HG02938 (cell line): ENCODE data around the gene RALGDS.
A peak's percentile ranks its signal among the peaks of the same experiment; 100 is the strongest.

ENCODE experiments used
- ATAC-seq: cut with Tn5 transposase; IDR thresholded peaks from one replicate; pipeline ENCODE4 v1.9.1; 2021; ENCODE audit warnings: mild to moderate bottlenecking, moderate library complexity; ENCODE audit not compliant: unreplicated experiment

Gene RALGDS

DNA sequence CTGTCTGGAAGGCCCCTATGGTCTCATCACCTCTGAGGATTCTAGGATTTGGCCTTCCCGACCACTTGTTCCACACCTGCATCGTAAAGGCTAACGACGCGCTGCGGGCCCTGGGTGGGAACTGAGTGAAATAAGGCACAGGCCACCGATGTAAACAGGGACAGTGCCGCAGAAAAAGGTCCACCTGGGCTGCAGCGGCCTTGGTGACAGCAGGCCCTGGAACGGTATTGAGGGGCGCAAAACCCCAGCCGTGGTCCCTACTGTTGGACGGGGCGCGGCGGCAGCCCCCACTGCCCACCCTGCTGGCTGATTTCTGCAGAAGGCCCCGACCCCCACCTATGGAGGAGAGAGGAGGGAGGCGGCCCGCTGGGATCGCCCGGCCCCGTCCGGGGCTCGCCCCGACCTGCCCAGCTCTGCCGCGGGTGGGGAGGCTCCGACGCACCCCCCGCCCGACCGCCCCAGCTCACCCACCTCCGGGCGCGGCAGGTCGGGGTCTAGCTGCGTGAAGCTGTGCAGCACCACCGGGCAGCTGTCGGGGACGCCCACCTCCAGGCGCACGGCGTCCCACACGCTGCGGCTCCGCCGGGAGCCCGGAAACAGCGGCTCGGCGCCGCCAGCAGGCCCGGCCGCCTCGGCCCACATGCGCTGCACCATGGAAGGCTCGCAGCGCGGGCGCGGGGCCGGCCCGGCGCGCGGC lies 391 bp downstream of the RALGDS start:
- ATAC-seq, result no peak

DNA sequence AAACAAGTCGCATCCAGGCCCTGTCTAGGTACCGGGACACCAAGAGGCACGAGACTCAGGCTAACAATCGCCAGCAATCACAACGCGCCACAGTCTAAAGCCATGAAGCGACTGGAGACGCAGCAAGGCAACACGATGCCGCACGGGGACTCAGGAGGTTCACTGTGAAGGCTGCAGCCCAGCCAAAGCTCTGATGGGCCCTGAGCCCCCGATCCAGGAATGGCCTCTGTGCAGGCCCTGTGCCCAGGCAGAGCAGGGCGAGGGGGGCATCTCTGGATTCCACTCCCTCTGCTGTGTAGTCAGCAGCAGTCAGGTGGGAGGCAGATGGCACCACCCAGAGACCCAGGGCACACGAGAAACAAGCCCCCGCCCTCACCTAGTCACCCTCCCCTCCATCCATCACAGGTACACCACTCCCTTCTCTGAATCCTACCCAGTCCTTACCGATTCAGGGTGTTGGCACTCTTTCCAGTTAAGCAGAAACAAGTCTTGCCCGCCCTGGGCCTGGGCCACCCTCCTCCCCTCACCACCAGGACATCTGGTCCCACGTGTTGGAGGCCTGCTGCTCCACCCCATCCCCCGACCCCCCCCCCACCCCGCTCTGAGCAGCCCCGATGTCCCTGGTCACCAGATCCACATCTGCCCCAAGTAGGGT lies 1.1 kb downstream of the RALGDS start:
- no peak for ATAC-seq

DNA sequence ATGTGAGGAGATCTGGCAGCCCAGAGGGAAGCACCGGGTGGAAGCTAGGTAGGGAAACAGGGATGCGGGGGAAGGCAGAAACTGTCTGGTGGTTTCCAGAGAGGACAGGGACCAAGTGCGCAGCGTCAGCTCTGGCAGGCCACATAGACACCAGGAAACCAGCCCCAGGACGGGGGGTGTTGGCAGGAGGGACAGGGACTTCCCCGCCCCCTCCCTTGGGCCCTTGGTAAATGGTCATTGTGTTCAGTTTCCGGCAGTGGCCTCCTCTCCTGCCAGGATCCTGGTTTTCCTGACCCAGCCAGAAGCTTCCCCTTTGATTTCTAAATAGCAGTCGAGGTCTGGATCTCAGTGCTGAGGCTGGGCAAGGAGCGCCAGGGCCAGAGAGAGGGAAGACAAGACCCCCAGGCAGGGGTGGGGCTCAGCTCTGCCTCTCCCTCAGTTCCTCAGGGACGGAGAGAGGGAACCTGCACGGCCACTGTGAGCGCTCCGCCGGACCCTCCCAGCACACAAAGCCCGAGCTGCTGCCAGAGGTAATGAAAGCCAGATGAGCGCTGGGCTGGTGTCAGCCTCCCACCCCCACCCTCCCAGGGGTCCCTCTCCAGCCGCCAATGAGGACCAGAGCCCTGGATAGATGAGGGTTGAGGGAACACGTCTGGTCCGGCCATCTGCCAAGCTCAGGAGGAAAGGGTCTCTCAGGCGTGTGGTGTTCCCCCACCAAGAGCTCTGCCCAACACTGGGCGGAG lies 1.8 kb downstream of the RALGDS start:
- ATAC-seq, result no peak

DNA sequence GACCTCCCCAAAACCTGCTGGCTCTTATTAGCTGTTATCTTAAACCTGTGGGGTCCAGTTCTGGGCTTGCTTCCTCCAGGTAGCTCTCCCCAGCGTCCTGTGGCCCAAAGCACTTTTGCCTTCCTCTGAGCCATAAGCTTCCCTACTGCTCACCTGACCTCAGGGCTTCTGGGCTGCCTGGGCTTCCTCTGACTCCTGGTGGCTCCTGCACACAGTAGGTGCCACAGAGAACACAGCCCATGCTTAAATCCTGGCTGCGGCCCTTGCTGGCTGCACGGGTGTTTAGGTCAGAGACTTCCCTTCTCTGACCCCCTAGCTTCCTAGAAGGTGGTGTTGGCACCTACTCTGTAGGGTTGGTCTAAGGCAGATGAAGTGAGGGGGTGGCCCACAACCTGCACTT lies 2.5 kb downstream of the RALGDS start:
- no peak for ATAC-seq

DNA sequence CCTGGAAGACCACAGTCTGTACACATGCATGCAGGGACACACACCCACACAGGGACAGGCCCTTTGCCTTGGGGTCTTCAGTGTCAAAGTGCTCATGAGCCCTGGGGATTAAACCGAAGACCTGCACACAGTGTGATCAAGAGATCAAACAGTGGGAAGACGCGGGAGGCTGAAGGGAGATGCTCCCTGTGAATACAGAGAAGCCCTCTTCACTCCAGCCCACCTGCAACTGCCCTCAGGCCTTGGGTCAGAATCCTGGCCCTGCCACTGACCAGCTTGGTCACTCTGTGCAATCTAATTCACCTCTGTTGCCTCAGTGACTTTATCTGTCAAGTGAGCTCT lies 2.9 kb downstream of the RALGDS start:
- no peak for ATAC-seq

DNA sequence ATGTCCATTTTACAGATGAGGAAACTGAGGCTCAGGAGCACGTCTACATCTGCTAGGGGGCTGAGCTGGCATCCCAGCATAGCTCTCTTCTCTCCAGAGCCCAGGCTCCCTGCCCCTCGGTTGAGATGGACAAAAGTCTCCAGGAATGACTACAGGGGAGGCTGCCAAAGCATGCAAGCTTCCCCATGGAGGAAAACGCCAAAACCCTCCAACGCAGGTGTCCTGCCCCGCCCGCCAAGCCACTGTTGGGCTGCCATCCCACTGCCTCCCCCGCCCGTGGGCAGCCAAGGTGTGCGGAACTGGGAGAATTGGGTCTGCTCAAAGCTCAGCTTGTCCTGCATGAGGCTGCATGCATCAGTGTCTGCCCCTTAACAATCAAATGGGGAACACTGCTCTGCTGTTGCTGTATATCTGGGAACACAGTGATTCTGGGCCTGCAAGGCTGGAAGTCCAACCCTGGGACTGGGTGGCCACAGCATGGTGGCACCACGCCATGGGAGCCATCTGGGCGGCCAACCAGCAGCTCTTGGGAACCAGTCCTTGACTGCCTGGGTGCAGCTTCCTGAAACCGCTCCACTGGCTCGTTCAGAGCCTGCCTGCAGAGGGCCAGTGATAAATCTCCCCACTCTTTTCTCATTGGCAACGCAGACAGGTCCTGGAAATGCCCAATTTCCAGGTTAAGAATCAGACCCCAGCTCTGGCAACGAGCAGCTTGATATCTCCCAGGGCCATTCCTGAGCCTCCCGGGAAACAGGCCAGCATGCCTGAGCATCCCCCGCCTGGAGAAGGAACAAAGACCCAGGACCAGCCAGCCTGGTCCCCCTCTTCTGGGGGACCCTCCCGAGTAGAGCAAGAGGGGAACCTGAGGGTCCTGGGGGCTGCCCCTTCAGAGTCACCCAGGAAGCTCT lies 3.5 kb downstream of the RALGDS start:
- no peak for ATAC-seq

DNA sequence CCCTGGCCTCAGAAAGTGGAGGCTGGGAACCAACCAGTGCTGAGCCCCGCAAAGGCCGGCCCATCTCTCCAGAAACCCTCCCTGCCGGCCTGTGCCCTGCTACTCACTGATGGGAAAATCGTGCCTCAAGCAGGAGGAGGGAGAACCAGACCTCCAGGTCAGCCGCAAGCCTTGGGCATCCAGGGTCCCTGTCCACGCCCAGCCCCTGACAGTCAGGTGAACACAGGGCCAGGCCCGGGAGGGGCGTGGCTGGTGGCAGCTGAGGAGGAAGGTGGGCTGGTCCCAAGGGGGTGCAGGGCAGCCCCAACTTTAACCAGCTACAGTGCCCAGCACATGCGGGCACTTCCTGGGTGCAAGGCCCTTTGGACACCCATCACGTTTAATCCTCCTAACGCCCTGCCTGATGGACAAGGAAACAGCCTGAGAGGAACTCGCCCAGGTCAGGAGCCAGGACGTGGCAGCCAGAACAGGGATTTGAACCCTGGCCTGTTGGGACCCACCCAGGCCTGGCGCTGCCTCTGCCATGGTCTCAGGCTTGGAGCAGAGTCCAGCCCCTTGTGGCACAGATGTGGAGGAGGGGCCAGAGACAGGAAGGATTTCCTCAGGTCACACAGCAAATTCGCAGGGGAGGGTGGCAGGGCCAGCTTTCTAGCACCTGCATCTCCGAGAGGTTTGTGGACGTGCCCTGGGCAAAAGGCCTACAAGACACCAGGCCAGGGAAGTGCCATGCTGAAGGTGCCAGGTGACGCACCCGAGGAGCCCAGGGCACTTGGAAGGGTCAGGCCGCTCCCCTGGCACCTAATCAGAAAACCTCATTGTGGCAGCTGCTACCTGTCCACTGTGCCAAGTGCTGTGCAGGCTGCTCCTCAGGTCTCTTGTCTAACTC lies 4.5 kb downstream of the RALGDS start:
- no peak for ATAC-seq

DNA sequence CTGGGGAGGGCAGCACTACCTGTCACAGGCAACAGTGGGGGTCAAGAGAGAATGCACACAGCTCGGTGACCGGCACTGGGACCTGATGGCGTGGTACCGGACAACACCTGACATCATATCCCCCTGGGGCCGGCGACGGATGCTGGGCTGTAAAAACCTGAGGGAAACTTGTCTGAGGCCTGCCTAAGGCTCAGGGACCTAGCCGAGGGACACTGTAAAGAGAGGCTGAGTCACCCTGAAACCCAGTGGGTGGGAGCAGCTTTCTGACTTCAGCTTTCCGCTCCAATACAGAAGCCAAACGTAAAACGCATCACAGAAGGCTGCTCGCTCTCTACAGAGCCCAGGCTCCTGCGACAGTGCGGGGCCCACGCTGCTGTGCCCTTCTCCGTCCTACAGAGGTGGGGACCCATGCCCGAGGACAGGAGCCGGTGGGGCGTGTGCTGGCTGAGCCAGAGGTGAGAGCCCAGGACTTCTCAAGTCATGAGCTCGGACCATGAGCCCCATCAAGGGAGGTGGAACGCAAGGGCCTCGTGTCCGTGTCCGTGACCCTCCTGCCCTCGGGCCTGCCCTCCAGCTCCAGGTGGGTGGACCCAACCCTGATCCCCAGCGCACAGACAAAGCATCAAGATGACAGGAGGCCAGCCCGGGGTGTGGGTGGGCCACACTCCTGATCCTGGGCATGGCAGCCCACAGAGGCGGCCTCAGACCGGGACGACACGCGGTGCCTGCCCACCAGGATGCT lies 5.3 kb downstream of the RALGDS start:
- peak; percentile 73 for ATAC-seq

DNA sequence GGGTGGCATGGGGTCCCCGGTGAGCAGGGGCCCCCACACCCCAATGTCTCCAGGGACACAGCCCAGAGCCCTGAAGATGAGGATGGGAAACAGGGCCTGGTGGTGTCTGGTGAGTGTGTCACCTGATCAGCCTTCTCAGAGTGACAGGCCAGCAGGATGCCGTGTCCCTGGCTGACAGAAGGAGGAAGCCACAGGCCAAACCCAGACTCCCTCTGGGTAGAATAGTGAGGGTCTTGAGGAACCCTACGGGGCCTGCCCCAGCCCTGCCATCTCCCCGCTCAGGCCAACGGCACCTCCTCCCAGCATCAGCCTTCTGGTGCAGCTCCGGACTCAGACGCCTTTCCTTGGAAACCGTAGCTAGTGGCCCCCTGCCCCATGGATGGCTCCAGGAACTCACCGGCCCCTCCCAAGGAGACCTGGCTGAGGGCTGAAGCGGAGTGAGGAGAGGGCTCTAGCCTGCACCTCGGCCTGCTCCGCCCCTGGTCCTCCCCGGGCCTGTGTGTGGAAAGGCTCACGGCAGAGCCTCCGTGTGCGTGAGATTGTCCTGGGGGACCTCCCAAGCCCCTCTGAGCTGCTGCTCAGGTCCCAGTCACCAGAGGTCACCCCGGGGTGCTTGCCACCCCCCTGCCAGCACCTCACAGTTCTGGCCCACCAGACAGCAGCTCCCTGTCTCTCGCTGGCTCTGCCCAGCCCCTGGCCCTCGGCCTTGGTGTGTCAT lies 6.0 kb downstream of the RALGDS start:
- no peak for ATAC-seq

DNA sequence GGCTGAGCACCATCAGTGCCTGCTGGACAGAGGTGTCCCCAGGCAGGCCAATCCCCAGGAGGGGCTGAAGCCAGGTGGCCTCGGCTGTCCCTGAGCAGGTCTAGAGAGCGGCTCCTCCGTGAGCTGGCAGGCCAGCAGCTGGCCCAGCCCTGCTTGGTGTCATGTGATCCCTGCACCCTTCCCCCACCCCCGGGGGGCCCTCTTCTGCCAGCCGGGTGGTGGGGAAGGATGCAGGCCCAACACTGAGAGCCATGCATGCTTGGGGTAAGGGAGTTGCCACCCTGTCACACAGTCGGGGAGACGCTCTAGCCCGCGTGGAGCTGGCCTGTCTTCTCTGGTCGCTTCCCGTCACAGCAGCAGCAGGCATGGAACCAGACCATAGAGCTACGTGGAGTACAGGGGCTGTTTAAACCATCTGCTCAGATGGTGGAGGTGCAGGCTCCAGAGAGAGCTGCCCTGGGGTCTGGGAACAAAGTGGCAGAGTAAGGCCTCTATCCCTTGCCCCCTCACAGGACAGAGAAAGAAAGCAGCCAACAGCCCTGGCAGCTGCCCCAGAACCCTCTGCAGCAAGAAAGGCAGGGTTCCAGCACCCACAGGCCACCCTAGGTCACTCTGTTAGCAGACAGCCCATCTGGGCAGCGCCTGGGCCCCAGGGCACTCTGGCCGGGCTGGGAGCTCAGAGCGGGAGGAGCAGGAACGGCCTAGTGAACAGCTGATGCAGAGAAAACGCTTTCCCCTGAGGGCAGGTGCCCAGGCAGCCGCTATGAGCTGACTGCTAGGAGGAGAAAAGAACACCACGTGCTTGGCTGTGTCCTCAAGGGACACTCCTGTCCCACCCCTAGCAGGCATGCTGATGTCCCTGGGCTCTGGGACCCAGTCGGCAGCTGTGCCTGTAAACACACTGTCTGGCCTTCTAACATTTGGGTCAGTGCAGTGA lies 6.8 kb downstream of the RALGDS start:
- no peak for ATAC-seq

DNA sequence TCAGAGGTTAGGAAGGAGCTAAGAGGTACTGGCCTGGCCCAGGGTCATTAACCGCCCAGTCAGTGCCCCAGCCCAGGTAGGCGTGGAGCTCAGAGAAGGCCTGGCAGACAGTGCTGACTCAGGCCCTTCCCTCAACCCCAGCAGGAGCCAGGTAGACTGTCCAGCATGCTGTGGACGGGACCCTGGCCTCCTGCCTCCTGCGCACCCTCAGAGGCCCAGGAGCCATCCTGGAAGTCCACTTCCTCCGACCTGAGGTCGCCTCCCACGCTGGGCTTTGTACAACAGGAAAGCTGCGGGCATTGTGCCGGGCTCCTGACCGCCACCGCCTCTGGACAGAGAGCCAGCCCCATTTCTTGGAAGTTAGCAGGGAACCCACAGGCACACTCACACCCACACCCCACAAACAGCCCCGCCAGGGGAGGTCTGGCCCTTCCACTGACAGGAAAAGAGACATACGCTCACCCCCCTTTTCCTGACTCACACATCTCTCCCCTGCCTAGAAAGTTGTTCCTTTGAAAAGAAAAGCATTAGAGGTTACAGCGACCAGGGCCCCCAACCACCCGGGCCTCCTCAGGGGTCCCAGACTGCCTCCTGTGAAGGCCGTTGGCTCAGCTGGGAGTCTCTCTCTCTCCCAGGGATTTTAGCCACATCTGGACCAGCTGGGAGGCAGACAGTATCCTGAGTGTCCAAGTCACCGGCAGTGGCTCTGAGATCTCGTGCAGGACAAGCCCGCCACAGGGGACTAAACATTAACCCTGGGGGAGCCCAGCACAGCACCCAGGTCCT lies 7.7 kb downstream of the RALGDS start:
- ATAC-seq, result no peak

DNA sequence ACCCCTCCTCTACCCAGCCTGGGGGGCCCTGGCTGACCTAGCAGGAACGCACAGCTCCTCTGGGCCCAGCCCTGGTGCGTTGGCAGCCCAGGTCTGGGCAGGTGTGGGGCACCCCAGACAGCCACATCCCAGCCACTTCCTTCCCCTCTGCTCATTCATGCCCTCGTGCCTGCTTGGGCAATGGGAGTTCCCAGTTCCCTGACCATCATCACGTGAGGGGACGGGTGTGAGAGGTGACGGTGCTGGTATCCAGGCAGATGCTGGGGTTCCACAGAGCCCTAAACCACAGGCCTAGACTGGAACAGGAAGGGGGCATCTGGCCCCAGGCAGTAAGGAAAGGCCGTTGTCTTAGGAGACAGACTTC lies 8.4 kb downstream of the RALGDS start:
- ATAC-seq, result no peak

DNA sequence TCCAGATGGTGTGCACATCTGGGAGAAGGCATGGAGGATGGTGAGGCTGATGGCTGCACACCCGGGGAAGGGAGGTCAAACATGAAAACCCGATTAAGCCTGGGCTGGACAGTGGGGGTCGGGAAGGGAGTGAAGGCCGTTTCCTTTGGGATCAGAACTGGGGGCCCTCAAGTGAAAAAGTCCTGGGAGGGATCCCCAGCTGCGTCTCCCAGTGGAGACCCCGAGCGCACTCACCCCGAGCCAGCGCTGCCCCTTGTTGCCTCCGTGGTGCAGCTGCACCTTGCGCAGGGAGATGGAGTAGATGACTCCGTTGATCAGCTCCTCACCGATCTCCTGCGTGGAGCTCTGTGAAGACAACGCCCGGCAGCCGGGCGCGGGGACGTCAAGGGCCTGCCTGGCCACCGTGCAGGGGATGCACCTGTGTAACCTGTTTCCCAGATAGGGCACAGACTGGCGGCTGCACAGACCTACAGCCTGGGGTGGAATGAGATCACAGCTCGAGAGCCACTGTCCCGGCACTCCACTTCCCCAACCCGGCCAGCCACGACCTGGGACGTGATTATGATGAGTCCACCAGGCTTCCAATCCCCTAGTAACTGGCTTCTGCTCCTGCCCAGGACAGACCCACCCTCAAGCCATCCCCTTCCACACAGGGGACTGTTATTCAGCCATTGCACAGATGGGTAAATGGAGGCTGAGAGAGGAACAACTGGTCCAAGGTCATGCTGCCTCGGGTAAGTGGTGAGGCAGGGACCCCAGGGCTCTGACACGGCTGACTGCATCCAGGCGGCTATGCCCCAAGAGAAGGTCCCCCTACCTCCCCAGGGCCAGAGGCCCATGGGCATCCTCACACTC lies 9.0 kb downstream of the RALGDS start:
- no peak for ATAC-seq

DNA sequence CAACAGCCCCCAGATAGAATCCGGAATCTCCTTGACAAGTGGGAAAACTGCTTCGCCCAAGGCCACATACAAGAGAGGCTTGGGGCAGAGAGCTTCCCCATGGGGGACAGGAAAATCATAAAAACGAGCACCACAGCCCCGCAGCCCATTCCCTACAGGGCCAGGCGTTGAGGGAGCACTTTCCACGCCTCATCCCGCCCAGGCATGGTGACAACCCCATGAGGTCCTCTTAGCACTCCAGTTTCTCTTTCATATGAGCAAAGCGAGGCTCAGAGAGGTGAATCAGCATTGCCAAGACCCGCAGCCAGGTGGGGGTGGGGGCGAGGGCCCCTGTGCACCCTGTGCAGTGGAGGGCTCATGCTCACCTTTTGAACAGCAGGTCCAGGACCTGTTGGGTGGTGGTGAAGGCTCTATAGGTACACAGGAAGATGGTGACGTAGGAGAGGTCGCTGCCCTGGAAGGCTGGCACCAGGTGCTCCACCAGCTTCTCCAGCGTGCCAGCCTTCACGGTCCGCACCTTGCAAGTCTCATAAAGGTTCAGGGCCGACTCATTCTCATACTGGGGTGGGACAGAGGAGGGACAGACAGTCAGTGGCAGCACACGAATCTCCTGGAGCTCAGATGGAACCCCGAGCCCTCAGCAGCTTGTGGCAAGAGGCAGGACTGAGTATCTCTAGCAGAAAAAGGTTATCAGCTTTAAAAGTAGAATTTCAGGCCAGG lies 10.9 kb downstream of the RALGDS start:
- ATAC-seq, result no peak

DNA sequence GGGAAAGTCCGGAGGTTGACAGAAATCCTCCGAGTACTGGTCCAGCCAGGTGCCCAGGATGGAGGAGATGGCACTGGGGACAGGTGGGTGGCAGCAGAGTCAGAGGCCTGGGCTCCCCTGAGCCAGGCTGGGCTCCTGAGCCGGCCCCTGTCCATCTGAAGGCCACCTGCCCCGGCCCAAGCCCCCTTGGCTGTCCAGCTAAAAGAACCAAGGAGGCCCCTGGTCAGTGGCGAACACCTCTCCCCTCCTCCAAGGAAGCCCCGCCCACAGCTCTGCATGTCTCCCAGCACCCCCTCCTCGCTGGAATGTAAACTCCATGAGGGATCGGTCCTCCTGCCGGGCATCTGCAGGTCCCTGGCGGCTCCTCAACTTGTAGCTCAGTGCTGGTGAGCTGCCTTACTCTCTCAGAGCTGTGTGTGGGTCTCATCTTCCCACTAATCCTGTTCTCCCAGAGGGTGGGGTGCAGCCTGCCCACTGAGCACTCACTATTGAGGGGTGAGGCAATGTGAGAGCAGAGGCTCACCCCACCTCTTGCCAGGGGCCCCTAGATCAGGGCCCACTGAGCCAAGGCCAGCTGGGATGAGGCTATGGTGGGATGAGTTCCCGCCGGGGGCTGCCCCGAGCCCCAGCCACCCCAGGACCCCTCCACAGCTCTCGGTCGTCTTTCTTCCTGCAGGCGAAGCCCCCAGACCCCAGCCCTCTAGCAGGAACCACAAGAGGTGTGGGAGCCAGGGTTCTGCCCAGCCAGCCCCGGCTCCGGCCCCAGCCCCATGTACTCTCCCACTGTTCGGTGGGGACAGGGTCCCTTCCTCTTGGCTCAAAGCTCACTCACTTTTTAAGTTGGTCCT lies 12.0 kb downstream of the RALGDS start:
- ATAC-seq, result no peak
